ENCODE data around the gene TBX5.

TBX5 gene

GRCh38 chr12:114430306-114430705 is 24.4 kb upstream of the TBX5 start:
- no peak for DNase-seq

GRCh38 chr12:114425031-114425626 is 19.2 kb upstream of the TBX5 start:
- no peak for DNase-seq

- no peak for DNase-seq
These were observed 15.0 kb upstream of the TBX5 start for GRCh38 chr12:114420944-114421335.

- no peak for DNase-seq
These were observed 14.4 kb upstream of the TBX5 start for GRCh38 chr12:114420182-114420943.

- no peak for DNase-seq
These were observed 10.1 kb upstream of the TBX5 start for GRCh38 chr12:114416028-114416427.

- no peak for DNase-seq
These were observed 9.6 kb upstream of the TBX5 start for GRCh38 chr12:114415525-114415868.

GRCh38 chr12:114414866-114415524 is 9.1 kb upstream of the TBX5 start:
- no peak for DNase-seq

GRCh38 chr12:114414031-114414865 is 8.3 kb upstream of the TBX5 start:
- DNase-seq, result no peak

- no peak for DNase-seq
These were observed 7.1 kb upstream of the TBX5 start for GRCh38 chr12:114412825-114413749.

GRCh38 chr12:114412307-114412706 is 6.4 kb upstream of the TBX5 start:
- DNase-seq, result no peak

- DNase-seq, result no peak
These were observed 5.3 kb upstream of the TBX5 start for GRCh38 chr12:114411071-114411837.

- no peak for DNase-seq
These were observed 4.1 kb upstream of the TBX5 start for GRCh38 chr12:114409852-114410600.

GRCh38 chr12:114408886-114409851 is 3.2 kb upstream of the TBX5 start:
- no peak for DNase-seq

GRCh38 chr12:114408471-114408885 is 2.5 kb upstream of the TBX5 start:
- DNase-seq, result no peak

GRCh38 chr12:114407842-114408411 is 2.0 kb upstream of the TBX5 start:
- DNase-seq, result no peak

GRCh38 chr12:114406984-114407841 is 1.3 kb upstream of the TBX5 start:
- no peak for DNase-seq

GRCh38 chr12:114406316-114406983 is 506 bp upstream of the TBX5 start:
- DNase-seq, result no peak
